D721Med (cell line): ENCODE measurements around the gene RENBP.

Experiments used
- DNase-seq: peaks from one replicate; pipeline ENCODE4 v3.0.0; 2011; ENCODE audit warnings: low spot score; ENCODE audit not compliant: insufficient read length
- FAIRE-seq: peaks from 2 replicates; lab custom pipeline; 2011; peaks lifted over from hg19 to GRCh38; lab: Jason Lieb, UNC
- TF ChIP-seq, protein P1 (sequence below): IDR thresholded peaks from 2 replicates; pipeline ENCODE4 v1.5.1; 2012; ENCODE audit warnings: mild to moderate bottlenecking, control low read depth; ENCODE audit not compliant: insufficient read depth; ENCODE audit errors: missing control alignments

The RENBP gene

DNA sequence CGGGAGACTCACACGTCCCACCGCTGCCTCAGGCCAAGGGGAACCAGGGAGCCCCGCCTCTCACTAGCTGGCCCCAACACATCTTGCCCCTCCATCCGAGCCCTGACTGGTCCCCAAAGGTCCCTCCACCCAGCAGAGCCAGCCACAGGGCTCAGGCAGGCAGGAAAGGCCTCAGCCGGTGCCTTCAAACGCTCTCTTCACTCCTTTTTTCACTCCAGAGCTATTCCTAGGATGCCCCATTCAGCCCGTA is 16.8 kb downstream of the RENBP start:
- FAIRE-seq (no peak), DNase-seq (no peak)
- TF ChIP-seq, protein P1, sequence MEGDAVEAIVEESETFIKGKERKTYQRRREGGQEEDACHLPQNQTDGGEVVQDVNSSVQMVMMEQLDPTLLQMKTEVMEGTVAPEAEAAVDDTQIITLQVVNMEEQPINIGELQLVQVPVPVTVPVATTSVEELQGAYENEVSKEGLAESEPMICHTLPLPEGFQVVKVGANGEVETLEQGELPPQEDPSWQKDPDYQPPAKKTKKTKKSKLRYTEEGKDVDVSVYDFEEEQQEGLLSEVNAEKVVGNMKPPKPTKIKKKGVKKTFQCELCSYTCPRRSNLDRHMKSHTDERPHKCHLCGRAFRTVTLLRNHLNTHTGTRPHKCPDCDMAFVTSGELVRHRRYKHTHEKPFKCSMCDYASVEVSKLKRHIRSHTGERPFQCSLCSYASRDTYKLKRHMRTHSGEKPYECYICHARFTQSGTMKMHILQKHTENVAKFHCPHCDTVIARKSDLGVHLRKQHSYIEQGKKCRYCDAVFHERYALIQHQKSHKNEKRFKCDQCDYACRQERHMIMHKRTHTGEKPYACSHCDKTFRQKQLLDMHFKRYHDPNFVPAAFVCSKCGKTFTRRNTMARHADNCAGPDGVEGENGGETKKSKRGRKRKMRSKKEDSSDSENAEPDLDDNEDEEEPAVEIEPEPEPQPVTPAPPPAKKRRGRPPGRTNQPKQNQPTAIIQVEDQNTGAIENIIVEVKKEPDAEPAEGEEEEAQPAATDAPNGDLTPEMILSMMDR = no peak

- DNase-seq (no peak), FAIRE-seq (no peak)
- TF ChIP-seq, protein P1 = no peak
Measured at GRCh38 chrX:153926858-153927671, 17.4 kb downstream of the RENBP start.

DNA sequence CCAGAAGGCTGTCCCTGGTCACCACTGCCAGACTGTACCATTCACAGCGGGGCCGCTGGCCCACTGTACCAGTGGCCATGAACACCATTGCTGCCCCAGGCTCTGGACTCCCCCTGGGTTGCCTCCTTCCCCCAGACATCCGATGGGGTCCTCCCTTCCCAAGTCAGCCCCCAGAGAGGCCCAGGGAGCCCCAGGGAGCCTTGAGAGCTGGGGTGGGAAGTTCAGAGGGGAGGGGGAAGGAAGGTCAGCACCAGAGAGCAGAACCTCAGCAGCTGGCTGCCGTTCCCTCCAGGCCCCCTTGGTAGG is 17.9 kb downstream of the RENBP start:
- FAIRE-seq = no peak
- TF ChIP-seq, protein P1 = no peak

DNA sequence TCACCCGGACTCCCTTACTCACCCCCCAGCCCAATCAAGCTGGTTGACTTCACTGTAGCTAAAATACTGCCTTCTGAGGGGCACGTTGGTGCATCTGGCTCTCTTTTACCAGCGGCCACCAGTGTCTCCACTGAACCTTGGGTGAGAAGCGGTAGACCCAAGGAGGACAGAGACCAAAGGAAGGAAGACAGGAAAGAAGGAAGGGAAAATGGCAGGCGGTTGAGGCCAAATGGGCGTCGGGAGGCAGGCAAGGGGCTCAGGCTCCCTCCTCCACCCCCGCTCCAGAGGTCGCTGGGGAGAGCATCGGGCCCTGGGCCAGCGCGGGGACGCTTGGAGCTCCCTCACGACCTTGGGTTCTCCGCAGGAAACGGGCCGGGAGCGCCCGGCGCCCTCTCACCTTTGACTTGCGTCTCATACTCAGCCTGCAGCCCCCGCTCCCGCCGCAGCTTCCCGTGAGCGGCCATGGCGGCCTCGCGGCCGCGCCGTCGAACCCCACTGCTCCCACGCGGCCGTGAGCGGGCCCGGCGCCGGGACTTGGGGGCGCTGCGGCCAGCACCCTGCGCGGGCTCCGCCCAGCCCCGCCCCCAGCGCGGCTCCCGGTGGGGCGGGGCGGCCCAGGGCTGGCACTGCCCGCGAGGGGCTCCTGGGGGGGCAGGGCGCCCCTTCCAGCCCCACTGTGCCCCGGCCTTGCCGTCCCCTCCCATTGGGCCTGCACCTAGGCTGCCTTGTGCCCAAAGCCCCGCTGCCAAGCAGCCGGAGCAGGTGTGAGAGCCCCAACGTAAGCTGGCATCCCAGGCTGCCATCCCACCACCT is 18.5 kb downstream of the RENBP start, which contains the start of gene ARHGAP4:
Gene ARHGAP4, minus strand, starts transcription at position 526 of the 813 bp plus-strand sequence. Its CDS starts 62 bp downstream, at position 464.
- TF ChIP-seq, protein P1 = no peak
- FAIRE-seq = no peak
- no peak for DNase-seq

More for the DNA sequence above, 17.9 kb downstream of the RENBP start:
- DNase-seq = no peak

- no peak for DNase-seq
- TF ChIP-seq, protein P1 = no peak
- FAIRE-seq = no peak
Measured at GRCh38 chrX:153925387-153925738, 19.1 kb downstream of the RENBP start.

GRCh38 chrX:153924149-153924861 is 20.1 kb downstream of the RENBP start:
- TF ChIP-seq, protein P1 = no peak
- FAIRE-seq (no peak), DNase-seq (peak; percentile 49)
